Epithelial cell of proximal tubule (primary cell): Measurements from ENCODE around the gene RTN3. TPM values are rescaled to one million over a fixed set of nuclear protein-coding genes. Genes with fewer than 3 reads are reported as not detected.

Experiments
- DNase-seq: peaks from one replicate; pipeline ENCODE4 v3.0.0-alpha.2; 2011; ENCODE audit warnings: low read depth
- H3K4me3 ChIP-seq: 2 replicates; pipeline ENCODE4 v1.5.1; 2011; ENCODE audit warnings: low read depth, mild to moderate bottlenecking, low read length
- CTCF ChIP-seq: conservative IDR thresholded peaks from 2 replicates; pipeline ENCODE4 v1.5.1; 2012; ENCODE audit warnings: low read depth, mild to moderate bottlenecking, low read length
- total RNA-seq: library from RNA; depleted of rRNA; stranded (reverse); fragments of >200 nt; gene quantifications from 2 replicates; pipeline ENCODE4 v1.2.3, GENCODE V29; 2015

Gene RTN3
- total RNA-seq, 1 donor from 2014 or later, result 142 TPM

GRCh38 chr11:63783925-63784592, 102.8 kb downstream of the RTN3 start:
- DNase-seq, result no peak
- no peak overlapping the region for H3K4me3 ChIP-seq
- TF ChIP-seq CTCF, result no peak

- TF ChIP-seq CTCF, result no peak
- H3K4me3 ChIP-seq, result no peak overlapping the region
- no peak for DNase-seq
Observed at GRCh38 chr11:63785823-63786222, 104.5 kb downstream of the RTN3 start.

GRCh38 chr11:63791495-63792167, 110.3 kb downstream of the RTN3 start:
- H3K4me3 ChIP-seq, result no peak overlapping the region
- no peak for TF ChIP-seq CTCF
- no peak for DNase-seq

GRCh38 chr11:63793161-63793560, 111.9 kb downstream of the RTN3 start:
- no peak for DNase-seq
- H3K4me3 ChIP-seq, result no peak overlapping the region
- TF ChIP-seq CTCF, result no peak

- no peak overlapping the region for H3K4me3 ChIP-seq
- TF ChIP-seq CTCF, result no peak
- no peak for DNase-seq
Observed at GRCh38 chr11:63795066-63795465, 113.8 kb downstream of the RTN3 start.

GRCh38 chr11:63800921-63801320, 119.6 kb downstream of the RTN3 start:
- TF ChIP-seq CTCF, result no peak
- no peak for DNase-seq
- no peak overlapping the region for H3K4me3 ChIP-seq
